DOHH2 (cell line): ENCODE data around the gene LIX1L.

Experiments used
- H3F3A ChIP-seq: fragments of 200-600 bp; sonication (generic), shearing (Covaris generic); 2 replicates; pipeline ENCODE4 v1.6.0; 2016; ENCODE audit warnings: antibody characterized with exemption, mild to moderate bottlenecking; ENCODE audit not compliant: control insufficient read depth, insufficient read depth
- H3K27ac ChIP-seq: fragments of 200-600 bp; sonication (generic); 2 replicates; pipeline ENCODE4 v1.5.1; 2014; ENCODE audit warnings: low read depth, mild to moderate bottlenecking, low read length, moderate library complexity
- H3K27me3 ChIP-seq: fragments of 200-600 bp; sonication (generic); 2 replicates; pipeline ENCODE4 v1.6.1; 2014; ENCODE audit warnings: mild to moderate bottlenecking, low read length, mixed read lengths; ENCODE audit not compliant: control insufficient read depth
- H3K36me3 ChIP-seq: fragments of 200-600 bp; sonication (generic); 2 replicates; pipeline ENCODE4 v1.6.1; 2014; ENCODE audit warnings: mild to moderate bottlenecking, low read length, moderate library complexity, mixed read lengths; ENCODE audit not compliant: control insufficient read depth
- H3K4me1 ChIP-seq: fragments of 200-600 bp; sonication (generic); 2 replicates; pipeline ENCODE4 v1.6.1; 2014; ENCODE audit warnings: mild to moderate bottlenecking, low read length, mixed read lengths; ENCODE audit not compliant: control insufficient read depth
- H3K4me2 ChIP-seq: fragments of 200-600 bp; sonication (generic); 2 replicates; pipeline ENCODE4 v1.6.0; 2014; ENCODE audit warnings: mild to moderate bottlenecking, low read length, moderate library complexity
- H3K4me3 ChIP-seq: fragments of 200-600 bp; sonication (generic); 2 replicates; pipeline ENCODE4 v1.5.1; 2014; ENCODE audit warnings: mild to moderate bottlenecking, low read length, mixed read lengths
- H3K79me2 ChIP-seq: fragments of 200-600 bp; sonication (generic); 2 replicates; pipeline ENCODE4 v1.6.1; 2014; ENCODE audit warnings: mild to moderate bottlenecking, low read length, mixed read lengths; ENCODE audit not compliant: control insufficient read depth
- H3K9me2 ChIP-seq: fragments of 200-600 bp; sonication (generic); replicated peaks from 2 replicates; pipeline ENCODE4 v1.6.1; 2014; ENCODE audit warnings: mild to moderate bottlenecking, low read length, mixed read lengths; ENCODE audit not compliant: control insufficient read depth
- H3K9me3 ChIP-seq: fragments of 200-600 bp; sonication (generic); 2 replicates; pipeline ENCODE4 v1.6.1; 2014; ENCODE audit warnings: antibody characterized with exemption, low read length, mixed read lengths; ENCODE audit not compliant: control insufficient read depth, insufficient read depth
- H4K20me1 ChIP-seq: fragments of 200-600 bp; sonication (generic); 2 replicates; pipeline ENCODE4 v1.6.0; 2014; ENCODE audit warnings: low read depth, mild to moderate bottlenecking, antibody characterized with exemption, low read length, moderate library complexity; ENCODE audit not compliant: control insufficient read depth, insufficient read depth
- EZH2phosphoT487 ChIP-seq: fragments of 200-600 bp; sonication (generic); IDR thresholded peaks from 2 replicates; pipeline ENCODE4 v1.6.1; 2017; ENCODE audit warnings: borderline replicate concordance, mild to moderate bottlenecking, antibody characterized with exemption, low read length, moderate library complexity, mixed read lengths
- TF ChIP-seq, protein P1 (sequence below): fragments of 200-600 bp; sonication (generic); IDR thresholded peaks from one replicate; pipeline ENCODE4 v1.5.1; 2014; ENCODE audit warnings: antibody characterized with exemption, mild to moderate bottlenecking, low read depth, low read length; ENCODE audit not compliant: poor library complexity, severe bottlenecking

Gene LIX1L

DNA sequence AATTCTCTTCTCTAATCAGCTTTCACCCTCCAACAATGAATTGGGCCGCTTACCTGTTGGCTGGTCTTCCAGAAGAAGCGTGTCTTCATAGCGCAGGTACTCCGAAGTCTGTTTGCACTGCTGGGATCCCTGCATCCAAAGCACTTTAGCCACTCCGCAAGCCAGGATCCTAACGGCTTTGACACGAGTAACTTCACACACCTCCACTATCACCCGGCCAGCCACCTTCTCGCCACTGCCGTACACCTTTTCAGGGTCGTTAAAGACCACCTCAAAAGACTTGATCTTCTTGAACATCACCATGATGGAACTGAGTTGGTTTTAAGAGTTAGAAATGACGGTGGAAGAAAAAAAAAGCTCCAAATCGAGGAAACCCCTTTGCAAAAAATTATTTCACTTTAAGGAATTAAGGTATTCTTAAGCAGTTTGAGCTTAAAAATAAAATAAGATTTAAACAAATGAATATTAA, 38.2 kb upstream of the LIX1L start:
- peaks cover 43% of the 10 kb centered on the region for H3K36me3 ChIP-seq
- peaks cover 22% of the 10 kb centered on the region for H4K20me1 ChIP-seq
- H3K4me2 ChIP-seq: peak overlapping the region; percentile 79
- TF ChIP-seq, protein P1, sequence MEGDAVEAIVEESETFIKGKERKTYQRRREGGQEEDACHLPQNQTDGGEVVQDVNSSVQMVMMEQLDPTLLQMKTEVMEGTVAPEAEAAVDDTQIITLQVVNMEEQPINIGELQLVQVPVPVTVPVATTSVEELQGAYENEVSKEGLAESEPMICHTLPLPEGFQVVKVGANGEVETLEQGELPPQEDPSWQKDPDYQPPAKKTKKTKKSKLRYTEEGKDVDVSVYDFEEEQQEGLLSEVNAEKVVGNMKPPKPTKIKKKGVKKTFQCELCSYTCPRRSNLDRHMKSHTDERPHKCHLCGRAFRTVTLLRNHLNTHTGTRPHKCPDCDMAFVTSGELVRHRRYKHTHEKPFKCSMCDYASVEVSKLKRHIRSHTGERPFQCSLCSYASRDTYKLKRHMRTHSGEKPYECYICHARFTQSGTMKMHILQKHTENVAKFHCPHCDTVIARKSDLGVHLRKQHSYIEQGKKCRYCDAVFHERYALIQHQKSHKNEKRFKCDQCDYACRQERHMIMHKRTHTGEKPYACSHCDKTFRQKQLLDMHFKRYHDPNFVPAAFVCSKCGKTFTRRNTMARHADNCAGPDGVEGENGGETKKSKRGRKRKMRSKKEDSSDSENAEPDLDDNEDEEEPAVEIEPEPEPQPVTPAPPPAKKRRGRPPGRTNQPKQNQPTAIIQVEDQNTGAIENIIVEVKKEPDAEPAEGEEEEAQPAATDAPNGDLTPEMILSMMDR: no peak
- no peak for TF ChIP-seq EZH2phosphoT487
- H3K27me3 ChIP-seq: no peaks in the 10 kb centered on the region
- H3K9me3 ChIP-seq: no peaks in the 10 kb centered on the region
- peak overlapping the region; percentile 95 for H3K27ac ChIP-seq
- peaks cover 32% of the 10 kb centered on the region for H3K79me2 ChIP-seq
- no peaks in the 10 kb centered on the region for H3K9me2 ChIP-seq
- peaks cover 63% of the 10 kb centered on the region for H3K4me1 ChIP-seq
- peaks cover 59% of the 10 kb centered on the region for H3F3A ChIP-seq
- H3K4me3 ChIP-seq: peak overlapping the region; percentile 91

DNA sequence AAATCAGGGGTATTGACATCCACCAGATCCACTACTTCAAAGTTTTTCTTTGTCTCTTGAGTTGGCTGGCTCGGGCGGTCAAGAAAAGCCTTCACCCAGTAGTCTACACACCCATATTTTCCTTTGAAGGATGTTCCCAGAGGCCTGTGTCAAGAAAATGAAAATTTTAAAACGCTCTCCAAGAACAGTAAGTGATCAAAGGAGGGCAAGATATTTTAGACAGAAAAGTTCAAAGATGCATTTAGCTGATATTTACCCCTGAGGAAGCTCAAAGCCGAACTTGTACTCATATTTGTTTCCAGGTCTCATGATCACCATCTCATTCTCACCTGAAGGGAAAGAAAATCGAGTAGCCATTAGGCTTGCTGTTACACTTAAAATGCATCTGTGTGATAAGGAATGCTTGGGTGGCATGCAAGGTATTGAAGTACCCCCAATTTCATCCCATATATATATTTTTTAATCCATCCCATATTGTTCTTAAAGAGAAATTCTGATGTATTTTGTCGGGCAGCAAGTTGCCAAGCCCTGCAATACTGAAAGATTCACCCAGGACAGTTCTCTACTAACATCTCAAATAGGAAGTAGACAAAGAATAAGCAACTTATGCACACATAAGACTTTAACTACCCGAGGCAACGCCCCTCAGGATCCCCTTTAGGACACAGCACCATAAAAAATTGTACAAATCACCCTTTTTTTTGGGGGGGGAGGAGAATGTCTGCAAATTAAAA, 37.5 kb upstream of the LIX1L start:
- Histone ChIP-seq H3K36me3 (peaks cover 43% of the 10 kb centered on the region), H3K4me2 (peak overlapping the region; percentile 79), H3K27me3 (no peaks in the 10 kb centered on the region), H3K4me1 (peaks cover 63% of the 10 kb centered on the region), H4K20me1 (peaks cover 22% of the 10 kb centered on the region), H3K9me3 (no peaks in the 10 kb centered on the region), H3K79me2 (peaks cover 32% of the 10 kb centered on the region), H3F3A (peaks cover 66% of the 10 kb centered on the region), H3K9me2 (no peaks in the 10 kb centered on the region), H3K4me3 (peak overlapping the region; percentile 91), H3K27ac (peak overlapping the region; percentile 95)
- TF ChIP-seq, protein P1: no peak
- no peak for TF ChIP-seq EZH2phosphoT487

DNA sequence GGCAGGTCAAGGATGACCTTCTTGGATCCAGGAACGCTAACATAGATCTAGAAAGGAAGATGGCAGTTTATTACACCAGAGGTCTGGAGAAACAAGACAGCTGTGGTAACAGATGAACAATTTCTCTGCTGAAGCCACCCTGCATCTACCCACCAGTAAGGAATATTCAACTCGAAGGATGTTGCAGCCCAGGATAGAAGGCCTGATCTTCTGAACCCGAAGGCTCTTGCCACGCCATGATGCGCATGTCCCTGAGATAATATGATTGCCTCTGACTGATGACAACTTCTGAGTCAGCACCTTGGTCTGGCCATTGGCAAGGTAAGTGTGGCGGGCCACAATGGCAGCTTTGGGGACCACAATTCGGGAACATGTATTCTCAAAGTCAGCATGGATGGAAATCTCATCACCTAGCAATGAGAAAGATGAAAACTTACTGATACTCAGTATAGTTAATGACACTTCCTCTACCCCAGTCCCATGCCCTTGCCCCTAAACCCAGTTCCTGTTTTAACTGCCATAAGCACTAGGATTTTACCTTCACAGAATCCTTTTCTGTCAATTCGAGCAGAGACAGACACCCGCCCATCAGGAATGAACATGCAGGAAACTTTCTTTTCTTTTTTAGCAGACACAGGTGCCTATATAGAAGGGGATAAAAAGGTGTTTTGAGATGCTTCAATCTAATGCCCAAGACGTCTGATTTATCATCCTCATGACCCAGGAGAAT, 36.7 kb upstream of the LIX1L start:
- Histone ChIP-seq H3F3A (peaks cover 67% of the 10 kb centered on the region), H3K27me3 (no peaks in the 10 kb centered on the region), H4K20me1 (peaks cover 22% of the 10 kb centered on the region), H3K27ac (peak overlapping the region; percentile 95; the same call in 1 of the 2 replicates), H3K4me1 (peaks cover 56% of the 10 kb centered on the region), H3K36me3 (peaks cover 43% of the 10 kb centered on the region), H3K79me2 (peaks cover 32% of the 10 kb centered on the region), H3K9me3 (no peaks in the 10 kb centered on the region), H3K4me2 (peak overlapping the region; percentile 79), H3K9me2 (no peaks in the 10 kb centered on the region), H3K4me3 (peak overlapping the region; percentile 91)
- TF ChIP-seq, protein P1: no peak
- TF ChIP-seq EZH2phosphoT487: no peak
